HepG2 (cell line): Measurements from ENCODE around the gene LYPD4.

Source experiments
- CHD2 ChIP-seq: IDR thresholded peaks from 2 replicates; pipeline ENCODE4 v1.6.1; 2011; ENCODE audit warnings: low read depth, low read length, improper control_type of control experiment
- CTCF ChIP-seq: sonication (generic); formaldehyde crosslinking; IDR thresholded peaks from 2 replicates; pipeline ENCODE4 v1.5.0; 2020; ENCODE audit warnings: mild to moderate bottlenecking, missing genetic modification reagents, moderate library complexity
- DPF2 ChIP-seq: sonication (generic); formaldehyde crosslinking; IDR thresholded peaks from 2 replicates; pipeline ENCODE4 v1.4.0; 2020; ENCODE audit warnings: mild to moderate bottlenecking, low read depth, missing genetic modification reagents, borderline replicate concordance
- MAFG ChIP-seq: sonication (generic); formaldehyde crosslinking; IDR thresholded peaks from 2 replicates; pipeline ENCODE4 v1.5.1; 2020; ENCODE audit warnings: mild to moderate bottlenecking, missing genetic modification reagents
- MTF1 ChIP-seq: sonication (generic); formaldehyde crosslinking; IDR thresholded peaks from 2 replicates; pipeline ENCODE4 v1.5.0; 2020; ENCODE audit warnings: missing genetic modification reagents
- POLR2A ChIP-seq, 2 experiments: IDR thresholded peaks; 2 replicates each; pipeline ENCODE4 v1.6.1; 2011; ENCODE audit warnings: low read depth in 2 of 2, low read length in 2 of 2, mild to moderate bottlenecking in 1 of 2, moderate library complexity in 1 of 2; ENCODE audit not compliant: insufficient read depth in 1 of 2
- ZNF138 ChIP-seq: sonication (generic); formaldehyde crosslinking; IDR thresholded peaks from 2 replicates; pipeline ENCODE4 v1.5.0; 2020; ENCODE audit warnings: mild to moderate bottlenecking, low read depth, missing genetic modification reagents
- ZNF318 ChIP-seq: sonication (generic); formaldehyde crosslinking; IDR thresholded peaks from 2 replicates; pipeline ENCODE4 v1.4.0; 2020; ENCODE audit warnings: mild to moderate bottlenecking, missing genetic modification reagents
- ZNF709 ChIP-seq: sonication (generic); formaldehyde crosslinking; IDR thresholded peaks from 2 replicates; pipeline ENCODE4 v1.5.0; 2020; ENCODE audit warnings: mild to moderate bottlenecking, missing genetic modification reagents

GRCh38 chr19:41811981-41812380 is 32.5 kb downstream of the LYPD4 start:
- TF ChIP-seq ZNF709 (no peak), MAFG (CRISPR knock-in tag) (no peak), POLR2A (IDR thresholded peaks at IDR 0.05; ENCODE audit: insufficient read depth in 1 of 2, low read depth in 2 of 2, low read length in 2 of 2) (no peak), DPF2 (CRISPR knock-in tag) (no peak), CTCF (CRISPR knock-in tag) (no peak), CHD2 (no peak), MTF1 (CRISPR knock-in tag) (no peak), ZNF138 (CRISPR knock-in tag) (no peak), ZNF318 (no peak)
